ENCODE data around the gene CFDP1. TPM values are rescaled to one million over a fixed set of nuclear protein-coding genes. Genes with fewer than 3 reads are reported as not detected.
A peak's percentile ranks its signal among the peaks of the same experiment; 100 is the strongest.

Gene CFDP1
- total and polyA plus RNA-seq, 2 of the 13 experiments (the other 11 are each of a cell fraction or from before 2014, with no cell fraction given), result 78.6 to 153 TPM

DNA sequence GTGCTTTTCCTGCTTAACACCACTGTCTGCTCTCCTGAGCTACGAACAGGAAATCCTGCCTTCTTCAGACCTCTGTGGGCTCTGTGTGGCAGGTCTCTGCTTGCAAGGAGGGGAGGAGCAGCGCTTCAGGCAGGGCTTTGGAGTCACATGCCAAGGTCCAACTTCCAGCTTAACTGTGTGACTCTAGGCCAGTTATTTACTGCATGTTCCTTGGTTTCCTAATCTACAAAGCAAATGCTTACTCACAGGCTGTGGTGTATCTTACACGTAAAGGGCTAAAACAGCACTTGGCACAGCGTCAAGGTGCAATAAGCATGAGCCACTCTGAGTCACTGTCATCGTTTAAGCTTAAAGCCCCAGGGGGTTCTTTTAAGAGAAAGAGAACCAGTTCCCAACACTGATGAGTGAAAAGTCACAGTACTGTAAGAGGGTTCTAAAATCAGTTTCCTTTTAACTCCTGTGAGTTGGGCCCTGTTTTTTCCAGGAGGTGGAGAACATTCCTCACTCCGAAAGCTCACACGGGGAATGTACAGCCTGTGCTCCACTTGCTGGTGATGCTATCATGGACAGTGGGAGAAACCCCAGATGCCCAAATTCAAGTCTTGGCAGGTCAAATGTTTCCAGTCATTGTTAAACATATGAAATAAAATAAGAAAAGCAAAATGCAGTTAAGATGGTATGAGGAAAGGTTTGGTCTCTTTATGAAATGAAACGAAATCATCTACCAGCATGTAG lies 127.8 kb downstream of the CFDP1 start (continued):
- TF ChIP-seq TBX2 (CRISPR knock-in tag; IDR thresholded peaks at IDR 0.05; ENCODE audit: borderline replicate concordance) (peak; percentile 97), ZNF652 (CRISPR knock-in tag; IDR thresholded peaks at IDR 0.05; ENCODE audit: borderline replicate concordance, low read depth) (peak; percentile 51), SALL2 (CRISPR knock-in tag; IDR thresholded peaks at IDR 0.05) (no peak; the same call in 1 of the 2 replicates), ZNF143 (CRISPR knock-in tag; IDR thresholded peaks at IDR 0.05) (peak; percentile 36; the same call in 1 of the 2 replicates), ZNF317 (CRISPR knock-in tag; IDR thresholded peaks at IDR 0.05) (peak; percentile 63; the same call in 1 of the 2 replicates), ZNF552 (CRISPR knock-in tag; IDR thresholded peaks at IDR 0.05; ENCODE audit: borderline replicate concordance) (no peak), AGO1 (IDR thresholded peaks at IDR 0.05; ENCODE audit: low read depth, low read length, poor library complexity, severe bottlenecking) (no peak), NFRKB (IDR thresholded peaks at IDR 0.05) (no peak)
- TF ChIP-seq, protein P1, sequence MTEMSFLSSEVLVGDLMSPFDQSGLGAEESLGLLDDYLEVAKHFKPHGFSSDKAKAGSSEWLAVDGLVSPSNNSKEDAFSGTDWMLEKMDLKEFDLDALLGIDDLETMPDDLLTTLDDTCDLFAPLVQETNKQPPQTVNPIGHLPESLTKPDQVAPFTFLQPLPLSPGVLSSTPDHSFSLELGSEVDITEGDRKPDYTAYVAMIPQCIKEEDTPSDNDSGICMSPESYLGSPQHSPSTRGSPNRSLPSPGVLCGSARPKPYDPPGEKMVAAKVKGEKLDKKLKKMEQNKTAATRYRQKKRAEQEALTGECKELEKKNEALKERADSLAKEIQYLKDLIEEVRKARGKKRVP (CRISPR knock-in tag; IDR thresholded peaks at IDR 0.05), result peak in 1 of 2 experiments; percentile 85; a peak in 2 of 4 replicates
- TF ChIP-seq, protein P2, sequence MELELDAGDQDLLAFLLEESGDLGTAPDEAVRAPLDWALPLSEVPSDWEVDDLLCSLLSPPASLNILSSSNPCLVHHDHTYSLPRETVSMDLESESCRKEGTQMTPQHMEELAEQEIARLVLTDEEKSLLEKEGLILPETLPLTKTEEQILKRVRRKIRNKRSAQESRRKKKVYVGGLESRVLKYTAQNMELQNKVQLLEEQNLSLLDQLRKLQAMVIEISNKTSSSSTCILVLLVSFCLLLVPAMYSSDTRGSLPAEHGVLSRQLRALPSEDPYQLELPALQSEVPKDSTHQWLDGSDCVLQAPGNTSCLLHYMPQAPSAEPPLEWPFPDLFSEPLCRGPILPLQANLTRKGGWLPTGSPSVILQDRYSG (CRISPR knock-in tag; IDR thresholded peaks at IDR 0.05), result no peak
- TF ChIP-seq, protein P3, sequence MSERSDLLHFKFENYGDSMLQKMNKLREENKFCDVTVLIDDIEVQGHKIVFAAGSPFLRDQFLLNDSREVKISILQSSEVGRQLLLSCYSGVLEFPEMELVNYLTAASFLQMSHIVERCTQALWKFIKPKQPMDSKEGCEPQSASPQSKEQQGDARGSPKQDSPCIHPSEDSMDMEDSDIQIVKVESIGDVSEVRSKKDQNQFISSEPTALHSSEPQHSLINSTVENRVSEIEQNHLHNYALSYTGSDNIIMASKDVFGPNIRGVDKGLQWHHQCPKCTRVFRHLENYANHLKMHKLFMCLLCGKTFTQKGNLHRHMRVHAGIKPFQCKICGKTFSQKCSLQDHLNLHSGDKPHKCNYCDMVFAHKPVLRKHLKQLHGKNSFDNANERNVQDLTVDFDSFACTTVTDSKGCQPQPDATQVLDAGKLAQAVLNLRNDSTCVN (CRISPR knock-in tag; IDR thresholded peaks at IDR 0.05; ENCODE audit: borderline replicate concordance), result peak; percentile 80; the same call in 1 of the 2 replicates
- TF ChIP-seq, protein P4, sequence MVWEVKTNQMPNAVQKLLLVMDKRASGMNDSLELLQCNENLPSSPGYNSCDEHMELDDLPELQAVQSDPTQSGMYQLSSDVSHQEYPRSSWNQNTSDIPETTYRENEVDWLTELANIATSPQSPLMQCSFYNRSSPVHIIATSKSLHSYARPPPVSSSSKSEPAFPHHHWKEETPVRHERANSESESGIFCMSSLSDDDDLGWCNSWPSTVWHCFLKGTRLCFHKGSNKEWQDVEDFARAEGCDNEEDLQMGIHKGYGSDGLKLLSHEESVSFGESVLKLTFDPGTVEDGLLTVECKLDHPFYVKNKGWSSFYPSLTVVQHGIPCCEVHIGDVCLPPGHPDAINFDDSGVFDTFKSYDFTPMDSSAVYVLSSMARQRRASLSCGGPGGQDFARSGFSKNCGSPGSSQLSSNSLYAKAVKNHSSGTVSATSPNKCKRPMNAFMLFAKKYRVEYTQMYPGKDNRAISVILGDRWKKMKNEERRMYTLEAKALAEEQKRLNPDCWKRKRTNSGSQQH (CRISPR knock-in tag; IDR thresholded peaks at IDR 0.05; ENCODE audit: low read depth), result no peak
- TF ChIP-seq, protein P5, sequence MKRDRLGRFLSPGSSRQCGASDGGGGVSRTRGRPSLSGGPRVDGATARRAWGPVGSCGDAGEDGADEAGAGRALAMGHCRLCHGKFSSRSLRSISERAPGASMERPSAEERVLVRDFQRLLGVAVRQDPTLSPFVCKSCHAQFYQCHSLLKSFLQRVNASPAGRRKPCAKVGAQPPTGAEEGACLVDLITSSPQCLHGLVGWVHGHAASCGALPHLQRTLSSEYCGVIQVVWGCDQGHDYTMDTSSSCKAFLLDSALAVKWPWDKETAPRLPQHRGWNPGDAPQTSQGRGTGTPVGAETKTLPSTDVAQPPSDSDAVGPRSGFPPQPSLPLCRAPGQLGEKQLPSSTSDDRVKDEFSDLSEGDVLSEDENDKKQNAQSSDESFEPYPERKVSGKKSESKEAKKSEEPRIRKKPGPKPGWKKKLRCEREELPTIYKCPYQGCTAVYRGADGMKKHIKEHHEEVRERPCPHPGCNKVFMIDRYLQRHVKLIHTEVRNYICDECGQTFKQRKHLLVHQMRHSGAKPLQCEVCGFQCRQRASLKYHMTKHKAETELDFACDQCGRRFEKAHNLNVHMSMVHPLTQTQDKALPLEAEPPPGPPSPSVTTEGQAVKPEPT (CRISPR knock-in tag; IDR thresholded peaks at IDR 0.05; ENCODE audit: low read depth), result 0 out of 2 replicates have a peak, but pooled peaks have one; percentile 82
- TF ChIP-seq, protein P6, sequence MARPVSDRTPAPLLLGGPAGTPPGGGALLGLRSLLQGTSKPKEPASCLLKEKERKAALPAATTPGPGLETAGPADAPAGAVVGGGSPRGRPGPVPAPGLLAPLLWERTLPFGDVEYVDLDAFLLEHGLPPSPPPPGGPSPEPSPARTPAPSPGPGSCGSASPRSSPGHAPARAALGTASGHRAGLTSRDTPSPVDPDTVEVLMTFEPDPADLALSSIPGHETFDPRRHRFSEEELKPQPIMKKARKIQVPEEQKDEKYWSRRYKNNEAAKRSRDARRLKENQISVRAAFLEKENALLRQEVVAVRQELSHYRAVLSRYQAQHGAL (CRISPR knock-in tag; IDR thresholded peaks at IDR 0.05; ENCODE audit: not compliant biosample characterization), result no peak
- TF ChIP-seq, protein P7, sequence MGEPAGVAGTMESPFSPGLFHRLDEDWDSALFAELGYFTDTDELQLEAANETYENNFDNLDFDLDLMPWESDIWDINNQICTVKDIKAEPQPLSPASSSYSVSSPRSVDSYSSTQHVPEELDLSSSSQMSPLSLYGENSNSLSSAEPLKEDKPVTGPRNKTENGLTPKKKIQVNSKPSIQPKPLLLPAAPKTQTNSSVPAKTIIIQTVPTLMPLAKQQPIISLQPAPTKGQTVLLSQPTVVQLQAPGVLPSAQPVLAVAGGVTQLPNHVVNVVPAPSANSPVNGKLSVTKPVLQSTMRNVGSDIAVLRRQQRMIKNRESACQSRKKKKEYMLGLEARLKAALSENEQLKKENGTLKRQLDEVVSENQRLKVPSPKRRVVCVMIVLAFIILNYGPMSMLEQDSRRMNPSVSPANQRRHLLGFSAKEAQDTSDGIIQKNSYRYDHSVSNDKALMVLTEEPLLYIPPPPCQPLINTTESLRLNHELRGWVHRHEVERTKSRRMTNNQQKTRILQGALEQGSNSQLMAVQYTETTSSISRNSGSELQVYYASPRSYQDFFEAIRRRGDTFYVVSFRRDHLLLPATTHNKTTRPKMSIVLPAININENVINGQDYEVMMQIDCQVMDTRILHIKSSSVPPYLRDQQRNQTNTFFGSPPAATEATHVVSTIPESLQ (CRISPR knock-in tag; conservative IDR thresholded peaks at IDR 0.05), result peak; percentile 74; the same call in 1 of the 2 replicates
- TF ChIP-seq, protein P8, sequence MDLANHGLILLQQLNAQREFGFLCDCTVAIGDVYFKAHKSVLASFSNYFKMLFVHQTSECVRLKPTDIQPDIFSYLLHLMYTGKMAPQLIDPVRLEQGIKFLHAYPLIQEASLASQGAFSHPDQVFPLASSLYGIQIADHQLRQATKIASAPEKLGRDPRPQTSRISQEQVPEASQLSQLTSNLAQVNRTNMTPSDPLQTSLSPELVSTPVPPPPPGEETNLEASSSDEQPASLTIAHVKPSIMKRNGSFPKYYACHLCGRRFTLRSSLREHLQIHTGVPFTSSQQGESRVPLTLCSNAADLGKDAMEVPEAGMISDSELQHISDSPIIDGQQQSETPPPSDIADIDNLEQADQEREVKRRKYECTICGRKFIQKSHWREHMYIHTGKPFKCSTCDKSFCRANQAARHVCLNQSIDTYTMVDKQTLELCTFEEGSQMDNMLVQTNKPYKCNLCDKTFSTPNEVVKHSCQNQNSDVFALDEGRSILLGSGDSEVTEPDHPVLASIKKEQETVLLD (CRISPR knock-in tag; IDR thresholded peaks at IDR 0.05; ENCODE audit: low read depth), result 0 out of 2 replicates have a peak, but pooled peaks have one; percentile 55

All from HepG2 (cell line).